Left ventricle myocardium inferior (tissue), 1 donor: ENCODE results near the gene EME1. TPM values are rescaled to one million over a fixed set of nuclear protein-coding genes. Genes with fewer than 3 reads are reported as not detected.

Experiments used
- DNase-seq: peaks from one replicate; pipeline ENCODE4 v3.0.0-alpha.2; 2020
- H3K27ac ChIP-seq: fragments of 200-600 bp; replicated peaks from 2 replicates; pipeline ENCODE4 v1.8.0; 2021
- H3K27me3 ChIP-seq: fragments of 200-600 bp; 2 replicates; pipeline ENCODE4 v1.8.0; 2021; ENCODE audit warnings: low read depth
- H3K36me3 ChIP-seq: fragments of 200-600 bp; 2 replicates; pipeline ENCODE4 v1.8.0; 2021
- H3K4me1 ChIP-seq: fragments of 200-600 bp; 2 replicates; pipeline ENCODE4 v1.8.0; 2021
- H3K4me3 ChIP-seq: fragments of 200-600 bp; 2 replicates; pipeline ENCODE4 v1.8.0; 2021; ENCODE audit warnings: mild to moderate bottlenecking, moderate library complexity
- H3K9me3 ChIP-seq: fragments of 200-600 bp; replicated peaks from 2 replicates; pipeline ENCODE4 v1.8.0; 2021
- CTCF ChIP-seq: fragments of 200-600 bp; IDR thresholded peaks from 2 replicates; pipeline ENCODE4 v1.8.0; 2021; ENCODE audit warnings: antibody characterized with exemption, mild to moderate bottlenecking, borderline replicate concordance
- intact Hi-C: fragments of 100-400 bp; cut with micrococcal nuclease; formaldehyde crosslinking; loops from one replicate; pipeline ENCODE4 v1.11.0; 2022
- total RNA-seq: library from RNA; stranded (reverse); fragmentation: NEBNext Ultra II Directional; extraction: Animal tissue kit (Norgen Biotek cat#: 25700); gene quantifications from one replicate; pipeline ENCODE4 v1.2.1, GENCODE V29; 2021
- donor health status: DM: no; HTN: yes; CAD: no; lungs with severe emphysema.

Gene EME1
- total RNA-seq, 1 donor from 2014 or later, result 0.74 TPM

- H3K4me1 ChIP-seq, result peaks cover 22% of the 10 kb centered on the region
- H3K27ac ChIP-seq, result no peak overlapping the region
- no peak for TF ChIP-seq CTCF
- H3K27me3 ChIP-seq, result no peaks in the 10 kb centered on the region
- H3K36me3 ChIP-seq, result peaks cover 44% of the 10 kb centered on the region
- intact Hi-C loops, result no loop called here
- H3K9me3 ChIP-seq, result no peaks in the 10 kb centered on the region
- H3K4me3 ChIP-seq, result no peak overlapping the region
- DNase-seq, result no peak
These were observed 9.6 kb upstream of the EME1 start for GRCh38 chr17:50363217-50364060.

DNA sequence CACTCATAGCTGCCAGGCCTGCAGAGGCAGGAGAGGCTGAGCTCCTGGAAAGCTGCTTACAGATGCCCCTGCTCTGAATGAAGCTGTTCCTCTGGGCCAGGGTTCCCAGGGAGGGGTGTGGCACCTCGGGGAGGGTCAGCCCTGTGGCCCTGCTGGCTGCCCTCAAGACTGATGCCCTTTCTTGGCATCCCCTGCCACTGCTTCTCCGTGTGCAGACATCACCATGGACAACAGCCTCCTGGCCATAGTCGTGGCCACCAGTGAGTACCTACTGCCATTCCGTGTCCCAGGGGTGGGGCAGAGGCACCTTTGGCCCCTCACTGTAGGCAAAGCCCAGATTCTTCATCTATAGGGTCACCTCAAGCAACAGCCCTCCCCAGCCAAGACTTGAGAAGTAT lies 9.0 kb upstream of the EME1 start:
- H3K4me3 ChIP-seq, result no peak overlapping the region
- no peak for TF ChIP-seq CTCF
- intact Hi-C loops, result no loop called here
- peaks cover 44% of the 10 kb centered on the region for H3K36me3 ChIP-seq
- peaks cover 19% of the 10 kb centered on the region for H3K4me1 ChIP-seq
- H3K27ac ChIP-seq, result no peak overlapping the region
- H3K27me3 ChIP-seq, result no peaks in the 10 kb centered on the region
- no peak for DNase-seq
- H3K9me3 ChIP-seq, result no peaks in the 10 kb centered on the region

- no peak overlapping the region for H3K4me3 ChIP-seq
- H3K36me3 ChIP-seq, result peaks cover 51% of the 10 kb centered on the region
- DNase-seq, result no peak
- H3K27ac ChIP-seq, result no peak overlapping the region
- intact Hi-C loops, result no loop called here
- TF ChIP-seq CTCF, result no peak
- H3K9me3 ChIP-seq, result no peaks in the 10 kb centered on the region
- H3K4me1 ChIP-seq, result peaks cover 15% of the 10 kb centered on the region
- H3K27me3 ChIP-seq, result no peaks in the 10 kb centered on the region
These were observed 8.3 kb upstream of the EME1 start for GRCh38 chr17:50364715-50365114.

DNA sequence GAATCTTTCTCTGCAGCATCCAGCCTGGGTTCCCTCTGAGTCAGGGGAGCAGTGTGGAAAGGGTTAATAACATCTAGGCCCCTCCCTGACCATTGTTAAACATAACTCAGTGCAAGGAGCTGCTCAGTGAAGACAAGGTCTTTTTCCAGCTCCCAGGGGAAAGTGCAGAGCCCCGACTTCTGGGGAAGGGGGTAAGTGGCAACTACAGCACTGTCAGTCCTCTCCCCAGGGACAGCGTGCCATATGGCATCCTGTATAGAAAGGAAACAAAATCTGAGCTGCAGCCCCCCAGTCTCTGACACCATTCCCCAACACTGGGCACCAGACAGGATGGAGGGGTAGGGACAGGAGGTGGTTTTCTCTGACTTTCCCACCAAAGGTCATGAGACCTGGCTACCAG lies 7.9 kb upstream of the EME1 start:
- no peak for TF ChIP-seq CTCF
- Histone ChIP-seq H3K27ac (no peak overlapping the region), H3K9me3 (no peaks in the 10 kb centered on the region), H3K4me3 (no peak overlapping the region), H3K4me1 (peaks cover 15% of the 10 kb centered on the region), H3K27me3 (no peaks in the 10 kb centered on the region), H3K36me3 (peaks cover 51% of the 10 kb centered on the region)
- no peak for DNase-seq
- intact Hi-C loops, result no loop called here

- no peaks in the 10 kb centered on the region for H3K9me3 ChIP-seq
- DNase-seq, result no peak
- no peaks in the 10 kb centered on the region for H3K27me3 ChIP-seq
- no peak for TF ChIP-seq CTCF
- H3K4me1 ChIP-seq, result peaks cover 17% of the 10 kb centered on the region
- no peak overlapping the region for H3K4me3 ChIP-seq
- peaks cover 57% of the 10 kb centered on the region for H3K36me3 ChIP-seq
- no peak overlapping the region for H3K27ac ChIP-seq
- intact Hi-C loops, result no loop called here
These were observed 7.2 kb upstream of the EME1 start for GRCh38 chr17:50365649-50366393.
